ENCODE results near the gene MS4A13. TPM values are rescaled to one million over a fixed set of nuclear protein-coding genes. Genes with fewer than 3 reads are reported as not detected.

MS4A13 gene, protein sequence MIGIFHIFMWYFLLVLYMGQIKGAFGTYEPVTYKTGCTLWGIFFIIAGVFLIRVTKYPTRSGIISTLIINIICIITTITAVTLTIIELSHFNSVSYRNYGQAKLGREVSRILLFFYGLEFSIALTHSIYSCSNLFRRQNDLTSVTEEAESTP
- not detected in 2 replicates for total RNA-seq
- long read RNA-seq: 0 reads

DNA sequence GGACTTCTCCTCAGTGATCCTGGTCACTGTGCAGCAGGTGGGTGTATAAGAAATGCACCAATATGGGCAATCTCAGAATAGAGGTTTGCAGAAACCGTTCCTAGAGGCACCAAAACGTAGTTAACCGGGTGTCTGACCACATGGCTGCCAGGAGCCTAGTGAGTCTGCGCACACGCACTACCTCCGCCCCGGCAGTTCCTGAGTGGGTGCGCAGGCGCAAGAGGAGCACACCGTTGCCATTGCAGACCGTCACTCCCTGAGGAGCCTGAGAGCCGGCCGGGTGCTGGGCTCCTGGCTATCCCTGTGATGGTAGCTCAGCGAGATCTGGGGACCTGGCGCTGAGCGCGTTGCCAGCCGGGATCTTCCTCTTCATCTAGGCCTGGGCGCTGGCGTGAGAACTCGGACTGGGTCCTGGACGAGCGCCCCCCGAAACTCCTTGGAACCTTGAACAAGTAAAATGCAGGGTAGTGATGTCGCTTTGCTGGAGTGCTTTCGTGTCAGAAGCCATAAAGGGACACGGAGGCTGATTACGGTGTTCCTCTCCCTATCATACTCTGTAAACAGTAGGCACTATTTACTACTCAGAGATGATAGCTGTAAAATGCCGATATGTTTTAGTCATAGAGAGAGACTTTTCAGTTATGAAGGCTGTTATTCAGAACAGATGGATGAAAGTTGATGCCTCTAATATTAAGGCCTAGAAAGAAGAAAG is at the start of gene MS4A13:
TSS of gene MS4A13 (plus strand) at position 249 of the 712 bp plus-strand sequence. CDS start 2,692 bp downstream, outside the sequence.
- Mint-ChIP-seq H3K4me1 (ENCODE audit: low read depth) (no peaks in the 10 kb centered on the region), H3K27me3 (no peaks in the 10 kb centered on the region), H3K9me3 (ENCODE audit: low read depth) (peaks cover 9% of the 10 kb centered on the region), H3K27ac (no peak within 1 kb of the TSS), H3K4me3 (ENCODE audit: low read depth) (no peak within 1 kb of the TSS), H3K36me3 (ENCODE audit: insufficient read depth) (no peaks in the 10 kb centered on the region)
- TF ChIP-seq, protein P1, sequence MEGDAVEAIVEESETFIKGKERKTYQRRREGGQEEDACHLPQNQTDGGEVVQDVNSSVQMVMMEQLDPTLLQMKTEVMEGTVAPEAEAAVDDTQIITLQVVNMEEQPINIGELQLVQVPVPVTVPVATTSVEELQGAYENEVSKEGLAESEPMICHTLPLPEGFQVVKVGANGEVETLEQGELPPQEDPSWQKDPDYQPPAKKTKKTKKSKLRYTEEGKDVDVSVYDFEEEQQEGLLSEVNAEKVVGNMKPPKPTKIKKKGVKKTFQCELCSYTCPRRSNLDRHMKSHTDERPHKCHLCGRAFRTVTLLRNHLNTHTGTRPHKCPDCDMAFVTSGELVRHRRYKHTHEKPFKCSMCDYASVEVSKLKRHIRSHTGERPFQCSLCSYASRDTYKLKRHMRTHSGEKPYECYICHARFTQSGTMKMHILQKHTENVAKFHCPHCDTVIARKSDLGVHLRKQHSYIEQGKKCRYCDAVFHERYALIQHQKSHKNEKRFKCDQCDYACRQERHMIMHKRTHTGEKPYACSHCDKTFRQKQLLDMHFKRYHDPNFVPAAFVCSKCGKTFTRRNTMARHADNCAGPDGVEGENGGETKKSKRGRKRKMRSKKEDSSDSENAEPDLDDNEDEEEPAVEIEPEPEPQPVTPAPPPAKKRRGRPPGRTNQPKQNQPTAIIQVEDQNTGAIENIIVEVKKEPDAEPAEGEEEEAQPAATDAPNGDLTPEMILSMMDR (IDR thresholded peaks at IDR 0.05; ENCODE audit: unreplicated experiment): no peak
- no peak for DNase-seq (ENCODE audit: low spot score, unreplicated experiment)

DNA sequence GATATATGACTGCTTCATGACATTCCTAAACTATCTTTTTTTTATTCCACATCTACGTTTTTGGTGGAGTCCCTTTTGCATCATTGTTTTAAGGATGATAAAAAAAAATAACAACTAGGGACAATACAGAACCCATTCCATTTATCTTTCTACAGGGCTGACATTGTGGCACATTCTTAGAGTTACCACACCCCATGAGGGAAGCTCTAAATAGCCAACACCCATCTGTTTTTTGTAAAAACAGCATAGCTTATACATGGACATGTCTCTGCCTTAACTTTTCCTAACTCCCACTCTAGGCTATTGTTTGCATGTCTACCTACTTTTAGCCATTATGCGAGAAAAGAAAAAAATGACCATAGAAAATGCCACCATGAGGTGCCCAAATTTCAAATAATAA is 46.4 kb upstream of the MS4A13 start:
- no peaks in the 10 kb centered on the region for H3K9me3 Mint-ChIP-seq (ENCODE audit: low read depth)
- H3K36me3 Mint-ChIP-seq (ENCODE audit: insufficient read depth): no peaks in the 10 kb centered on the region
- H3K27ac Mint-ChIP-seq: no peak overlapping the region
- H3K27me3 Mint-ChIP-seq: peaks cover 8% of the 10 kb centered on the region
- peaks cover 3% of the 10 kb centered on the region for H3K4me1 Mint-ChIP-seq (ENCODE audit: low read depth)
- H3K4me3 Mint-ChIP-seq (ENCODE audit: low read depth): no peak overlapping the region
- no peak for DNase-seq (ENCODE audit: low spot score, unreplicated experiment)
- TF ChIP-seq, protein P1 (IDR thresholded peaks at IDR 0.05; ENCODE audit: unreplicated experiment): no peak

DNA sequence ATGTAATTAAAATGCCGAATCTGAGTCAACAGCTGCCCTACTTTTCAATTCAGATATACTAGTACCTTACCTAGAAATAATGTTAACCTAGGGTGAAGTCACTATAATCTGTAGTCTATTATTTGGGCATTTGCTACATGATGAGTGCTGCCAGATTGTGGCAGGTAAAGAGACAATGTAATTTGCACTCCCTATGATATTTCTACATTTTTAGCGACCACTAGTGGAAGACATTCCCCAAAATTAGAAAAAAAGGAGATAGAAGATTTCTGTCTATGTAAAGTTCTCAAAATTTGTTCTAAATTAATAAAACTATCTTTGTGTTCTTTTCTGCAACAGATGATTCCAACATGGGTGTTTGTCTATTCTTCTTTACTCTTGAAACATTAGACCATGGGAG is 45.5 kb upstream of the MS4A13 start:
- Mint-ChIP-seq H3K27me3 (peaks cover 2% of the 10 kb centered on the region), H3K27ac (no peak overlapping the region), H3K36me3 (ENCODE audit: insufficient read depth) (no peaks in the 10 kb centered on the region), H3K4me1 (ENCODE audit: low read depth) (peaks cover 3% of the 10 kb centered on the region), H3K9me3 (ENCODE audit: low read depth) (no peaks in the 10 kb centered on the region), H3K4me3 (ENCODE audit: low read depth) (no peak overlapping the region)
- DNase-seq (ENCODE audit: low spot score, unreplicated experiment): no peak
- TF ChIP-seq, protein P1 (IDR thresholded peaks at IDR 0.05; ENCODE audit: unreplicated experiment): no peak

DNA sequence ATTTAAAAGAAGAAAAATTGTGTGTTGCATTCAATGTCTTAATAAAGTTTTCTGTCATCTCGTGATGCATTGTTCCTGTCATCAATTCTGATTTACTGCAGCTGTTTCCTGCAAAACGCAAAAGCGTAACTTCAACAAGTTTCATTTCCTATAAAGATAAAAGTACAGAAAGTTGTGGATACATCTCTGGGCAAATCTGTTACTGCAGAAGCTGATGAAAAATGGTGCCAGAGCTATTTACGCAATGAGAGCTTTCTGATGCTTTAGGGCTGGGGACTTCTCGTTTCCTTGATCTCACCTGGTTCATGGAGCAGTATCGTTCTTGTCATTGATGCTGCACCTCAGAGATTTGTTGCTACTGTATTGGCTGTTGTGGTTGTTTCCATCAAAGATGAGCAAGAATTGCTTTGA is 38.2 kb upstream of the MS4A13 start:
- H3K4me3 Mint-ChIP-seq (ENCODE audit: low read depth): no peak overlapping the region
- TF ChIP-seq, protein P1 (IDR thresholded peaks at IDR 0.05; ENCODE audit: unreplicated experiment): no peak
- H3K27me3 Mint-ChIP-seq: peaks cover 8% of the 10 kb centered on the region
- DNase-seq (ENCODE audit: low spot score, unreplicated experiment): no peak
- H3K4me1 Mint-ChIP-seq (ENCODE audit: low read depth): no peaks in the 10 kb centered on the region
- H3K36me3 Mint-ChIP-seq (ENCODE audit: insufficient read depth): no peaks in the 10 kb centered on the region
- no peaks in the 10 kb centered on the region for H3K9me3 Mint-ChIP-seq (ENCODE audit: low read depth)
- no peak overlapping the region for H3K27ac Mint-ChIP-seq

DNA sequence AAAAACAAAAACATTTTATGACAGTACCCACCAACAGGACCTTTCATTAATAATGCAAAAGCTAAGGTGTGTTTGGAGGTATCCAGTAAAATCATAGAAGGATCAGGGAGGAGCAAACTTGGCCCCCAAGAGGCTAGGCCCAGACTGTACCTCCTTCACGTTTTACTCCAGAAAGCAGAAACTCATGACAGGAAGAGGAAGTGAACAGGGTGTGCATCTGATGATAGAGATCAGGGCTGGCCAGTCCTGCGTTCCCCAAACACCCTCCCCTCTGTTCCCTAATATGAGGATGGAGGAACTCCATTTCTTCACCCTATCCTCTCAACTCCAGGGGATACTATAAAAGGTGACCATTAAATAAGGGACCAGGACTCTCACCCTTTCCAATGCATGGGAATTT is 32.8 kb upstream of the MS4A13 start:
- H3K27ac Mint-ChIP-seq: no peak overlapping the region
- no peak overlapping the region for H3K4me3 Mint-ChIP-seq (ENCODE audit: low read depth)
- H3K27me3 Mint-ChIP-seq: peaks cover 8% of the 10 kb centered on the region
- TF ChIP-seq, protein P1 (IDR thresholded peaks at IDR 0.05; ENCODE audit: unreplicated experiment): no peak
- no peaks in the 10 kb centered on the region for H3K9me3 Mint-ChIP-seq (ENCODE audit: low read depth)
- H3K36me3 Mint-ChIP-seq (ENCODE audit: insufficient read depth): no peaks in the 10 kb centered on the region
- DNase-seq (ENCODE audit: low spot score, unreplicated experiment): no peak
- H3K4me1 Mint-ChIP-seq (ENCODE audit: low read depth): peaks cover 4% of the 10 kb centered on the region

Measured in progenitor cell of endocrine pancreas (in vitro differentiated cells).